Keratinocyte (primary cell): ENCODE measurements around the gene BICD1. TPM values are rescaled to one million over a fixed set of nuclear protein-coding genes. Genes with fewer than 3 reads are reported as not detected.

Source experiments
- DNase-seq: peaks from one replicate; pipeline ENCODE4 v3.0.0-alpha.2; 2011; ENCODE audit warnings: low read depth, missing footprints, low spot score
- FAIRE-seq: peaks from 2 replicates; lab custom pipeline; 2011; peaks lifted over from hg19 to GRCh38; lab: Jason Lieb, UNC
- H2AFZ ChIP-seq: 2 replicates; pipeline ENCODE4 v1.6.0; 2012; ENCODE audit warnings: low read length, control low read depth, inconsistent platforms; ENCODE audit not compliant: control insufficient read depth
- H3K27ac ChIP-seq: 2 replicates; pipeline ENCODE4 v1.5.1; 2011; ENCODE audit warnings: low read length; ENCODE audit not compliant: control insufficient read depth, insufficient read depth
- H3K27me3 ChIP-seq: 3 replicates; pipeline ENCODE4 v1.6.0; 2011; ENCODE audit warnings: low read length; ENCODE audit not compliant: control insufficient read depth, insufficient read depth; ENCODE audit errors: extremely low read depth
- H3K36me3 ChIP-seq, 2 experiments: 2 replicates in 1 of 2; 3 replicates in 1 of 2; pipeline ENCODE4 v1.5.1; 2011; ENCODE audit warnings: low read length in 2 of 2, mild to moderate bottlenecking in 1 of 2; ENCODE audit not compliant: control insufficient read depth in 2 of 2, insufficient read depth in 2 of 2; ENCODE audit errors: extremely low read depth in 1 of 2
- H3K4me1 ChIP-seq: 3 replicates; pipeline ENCODE4 v1.5.1; 2011; ENCODE audit warnings: low read length; ENCODE audit not compliant: control insufficient read depth, insufficient read depth; ENCODE audit errors: extremely low read depth
- H3K4me2 ChIP-seq: 3 replicates; pipeline ENCODE4 v1.6.0; 2011; ENCODE audit warnings: low read depth, low read length; ENCODE audit not compliant: control insufficient read depth, insufficient read depth; ENCODE audit errors: extremely low read depth
- H3K4me3 ChIP-seq, 3 experiments: fragments of 200-600 bp in 1 of 3; sonication (generic) in 1 of 3; 2 replicates in 2 of 3; 3 replicates in 1 of 3; pipeline ENCODE4 v1.5.1; 2011 to 2016; ENCODE audit warnings: low read length in 3 of 3, mild to moderate bottlenecking in 3 of 3, control low read depth in 2 of 3, inconsistent platforms in 1 of 3, low read depth in 1 of 3, mixed read lengths in 1 of 3, mixed run types in 1 of 3, moderate library complexity in 1 of 3; ENCODE audit not compliant: control insufficient read depth in 2 of 3, insufficient read depth in 2 of 3; ENCODE audit errors: extremely low read depth in 1 of 3
- H3K79me2 ChIP-seq: 2 replicates; pipeline ENCODE4 v1.6.0; 2012; ENCODE audit warnings: low read length; ENCODE audit not compliant: control insufficient read depth, insufficient read depth
- H3K9ac ChIP-seq: 3 replicates; pipeline ENCODE4 v1.6.0; 2011; ENCODE audit warnings: low read length; ENCODE audit not compliant: control insufficient read depth, insufficient read depth; ENCODE audit errors: extremely low read depth
- H3K9me1 ChIP-seq: 3 replicates; pipeline ENCODE4 v1.6.0; 2011; ENCODE audit warnings: low read length; ENCODE audit not compliant: control insufficient read depth, insufficient read depth; ENCODE audit errors: extremely low read depth
- H3K9me3 ChIP-seq: 2 replicates; pipeline ENCODE4 v1.5.1; 2012; ENCODE audit warnings: low read depth, low read length; ENCODE audit not compliant: control insufficient read depth
- H4K20me1 ChIP-seq: 3 replicates; pipeline ENCODE4 v1.6.0; 2011; ENCODE audit warnings: low read length; ENCODE audit not compliant: control insufficient read depth, insufficient read depth; ENCODE audit errors: extremely low read depth
- CTCF ChIP-seq, 3 experiments: IDR thresholded peaks in 1 of 3; conservative IDR thresholded peaks in 1 of 3; optimal IDR thresholded peaks in 1 of 3; 2 replicates in 2 of 3; 3 replicates in 1 of 3; pipeline versions ENCODE3 to v1.5.1; 2011; ENCODE audit warnings: low read length in 3 of 3, mild to moderate bottlenecking in 3 of 3, moderate library complexity in 2 of 3, control low read depth in 1 of 3, inconsistent platforms in 1 of 3; ENCODE audit not compliant: insufficient read depth in 2 of 3; ENCODE audit errors: extremely low read depth in 1 of 3
- EZH2 ChIP-seq: IDR thresholded peaks from one replicate; pipeline ENCODE4 v1.6.1; 2012; ENCODE audit warnings: inconsistent platforms, mild to moderate bottlenecking, low read length, moderate library complexity
- dilution Hi-C: fragments of 300-500 bp; cut with MboI; formaldehyde crosslinking; loops from one replicate; pipeline ENCODE4 v1.7.0; 2020; ENCODE audit warnings: low sequenced_read_pairs; ENCODE audit not compliant: extremely low pct_ligation_motif_present
- polyA plus RNA-seq, 5 experiments: library from polyadenylated mRNA; depleted of rRNA in 3 of 5; stranded (reverse) in 3 of 5; stranded (forward) in 1 of 5; unstranded in 1 of 5; fragments of >200 nt; gene quantifications; 1 replicate in 1 of 5; 2 replicates in 3 of 5; 3 replicates in 1 of 5; pipeline versions ENCODE4 v1.2.1 to v1.2.3, GENCODE V29; 2011 to 2012; ENCODE audit warnings: missing spikeins in 2 of 5, low read depth in 1 of 5, low replicate concordance in 1 of 5

The BICD1 gene
- polyA plus RNA-seq, 1 donor (not counting 4 experiments of a cell fraction or from before 2014, with no cell fraction given), result 10.2 TPM

GRCh38 chr12:32407795-32408194 is 301.1 kb downstream of the BICD1 start:
- H3K4me2 ChIP-seq, result no peak overlapping the region
- no peak overlapping the region for H3K4me3 ChIP-seq
- H3K36me3 ChIP-seq, result peaks cover 0 to 9% of the 10 kb centered on the region in 2 experiments
- H3K27ac ChIP-seq, result no peak overlapping the region
- no peaks in the 10 kb centered on the region for H3K9me1 ChIP-seq
- DNase-seq (no peak), FAIRE-seq (no peak)
- peaks cover 3% of the 10 kb centered on the region for H4K20me1 ChIP-seq
- no peak overlapping the region for H2AFZ ChIP-seq
- H3K9ac ChIP-seq, result no peak overlapping the region
- no peaks in the 10 kb centered on the region for H3K27me3 ChIP-seq
- TF ChIP-seq CTCF (optimal IDR thresholded peaks at IDR 0.05 in 1 of 3, IDR thresholded peaks at IDR 0.05 in 1 of 3, conservative IDR thresholded peaks at IDR 0.05 in 1 of 3; ENCODE audit: extremely low read depth in 1 of 3, insufficient read depth in 2 of 3, low read length in 3 of 3) (no peak), EZH2 (no peak)
- H3K4me1 ChIP-seq, result no peaks in the 10 kb centered on the region
- peaks cover 85% of the 10 kb centered on the region for H3K79me2 ChIP-seq
- dilution Hi-C loops, result no loop called here
- H3K9me3 ChIP-seq, result no peaks in the 10 kb centered on the region

- dilution Hi-C loops, result no loop called here
Measured at GRCh38 chr12:32413412-32413811, 306.8 kb downstream of the BICD1 start.

More at GRCh38 chr12:32413412-32413811, 306.8 kb downstream of the BICD1 start:
- H3K4me1 ChIP-seq, result no peaks in the 10 kb centered on the region
- peaks cover 0 to 5% of the 10 kb centered on the region in 2 experiments for H3K36me3 ChIP-seq
- H3K9ac ChIP-seq, result no peak overlapping the region
- no peaks in the 10 kb centered on the region for H3K9me3 ChIP-seq
- TF ChIP-seq EZH2 (no peak), CTCF (optimal IDR thresholded peaks at IDR 0.05 in 1 of 3, IDR thresholded peaks at IDR 0.05 in 1 of 3, conservative IDR thresholded peaks at IDR 0.05 in 1 of 3; ENCODE audit: extremely low read depth in 1 of 3, insufficient read depth in 2 of 3, low read length in 3 of 3) (no peak)
- H3K9me1 ChIP-seq, result no peaks in the 10 kb centered on the region
- H3K4me3 ChIP-seq, result no peak overlapping the region
- no peak overlapping the region for H3K27ac ChIP-seq
- no peaks in the 10 kb centered on the region for H3K27me3 ChIP-seq
- no peak overlapping the region for H2AFZ ChIP-seq
- no peak for DNase-seq
- H3K79me2 ChIP-seq, result peaks cover 84% of the 10 kb centered on the region
- no peak for FAIRE-seq
- H4K20me1 ChIP-seq, result no peaks in the 10 kb centered on the region
- H3K4me2 ChIP-seq, result no peak overlapping the region
